SK-MEL-5 (cell line): Measurements from ENCODE around the gene SND1. TPM values are rescaled to one million over a fixed set of nuclear protein-coding genes. Genes with fewer than 3 reads are reported as not detected.
"Not testable (repeated sequence)": the region's sequence is repeated elsewhere in the genome, so short reads cannot be mapped to it uniquely, and the experiment has no call there.

ENCODE experiments used
- DNase-seq: peaks from one replicate; pipeline ENCODE4 v3.0.0-alpha.2; 2016; ENCODE audit warnings: low read depth, low spot score
- in situ Hi-C: cut with HindIII; loops from 2 replicates; pipeline ENCODE4 v1.10.0; 2016; ENCODE audit warnings: low sequenced_read_pairs, high pct_unique_total_duplicates, low pct_unique_long_range_greater_than_20kb
- total RNA-seq: library from RNA; depleted of rRNA; stranded (reverse); fragments of >200 nt; shearing (Covaris generic); gene quantifications from 2 replicates; pipeline ENCODE4 v1.2.3, GENCODE V29; 2014

The SND1 gene
- total RNA-seq, 1 experiment from 2014 or later = 263 TPM

DNA sequence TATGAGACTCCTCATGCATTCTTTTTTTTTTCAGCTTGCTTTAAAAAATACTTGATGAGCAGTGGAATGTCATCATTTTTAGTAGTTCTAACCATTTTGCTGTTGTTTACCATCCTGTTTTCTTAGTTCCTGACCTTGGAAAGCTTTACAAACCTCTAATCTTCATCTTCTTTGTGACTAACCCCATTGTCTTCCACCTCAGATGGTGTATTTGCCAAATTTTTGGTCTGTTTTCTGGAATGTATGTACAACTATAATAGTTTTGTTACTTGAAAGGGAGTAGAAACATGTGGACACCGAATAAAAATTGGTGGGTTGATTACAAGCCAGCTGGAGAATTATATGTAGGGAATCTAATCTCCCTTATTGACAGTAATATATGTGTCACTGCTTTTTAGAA lies 172.7 kb downstream of the SND1 start:
- no peak for DNase-seq
- in situ Hi-C loops = no loop called here

DNA sequence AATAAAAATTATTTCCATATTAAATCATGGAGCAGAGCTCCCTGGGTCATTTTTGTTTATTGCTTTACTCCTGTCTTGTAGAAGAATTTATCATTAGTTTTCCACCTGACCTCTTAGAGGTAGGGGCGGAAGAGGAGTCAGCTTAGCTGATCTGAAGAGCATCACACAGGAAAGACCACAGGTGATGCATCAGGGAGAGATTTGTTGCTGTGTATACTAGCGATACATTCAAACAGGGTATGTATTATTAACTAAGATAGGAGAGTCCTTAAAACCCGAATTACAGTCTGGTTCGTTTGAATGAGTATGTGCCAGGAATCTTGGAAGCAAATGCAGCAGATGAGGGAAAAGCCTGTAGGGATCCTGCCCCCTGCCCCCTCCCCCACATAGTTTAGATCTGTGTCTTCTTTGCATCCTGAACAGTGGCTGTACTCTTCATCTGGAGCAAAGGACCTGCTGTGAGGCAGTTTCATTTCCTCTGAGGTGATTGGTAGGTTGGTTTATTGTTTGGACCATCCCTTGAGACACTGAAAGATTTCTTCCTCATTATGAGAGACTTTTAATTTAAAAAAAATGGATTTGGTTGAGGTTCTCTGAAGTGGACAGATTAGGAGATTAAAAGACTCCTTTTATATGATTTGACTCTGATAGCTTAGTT lies 177.0 kb downstream of the SND1 start:
- no peak for DNase-seq
- in situ Hi-C loops = no loop called here

DNA sequence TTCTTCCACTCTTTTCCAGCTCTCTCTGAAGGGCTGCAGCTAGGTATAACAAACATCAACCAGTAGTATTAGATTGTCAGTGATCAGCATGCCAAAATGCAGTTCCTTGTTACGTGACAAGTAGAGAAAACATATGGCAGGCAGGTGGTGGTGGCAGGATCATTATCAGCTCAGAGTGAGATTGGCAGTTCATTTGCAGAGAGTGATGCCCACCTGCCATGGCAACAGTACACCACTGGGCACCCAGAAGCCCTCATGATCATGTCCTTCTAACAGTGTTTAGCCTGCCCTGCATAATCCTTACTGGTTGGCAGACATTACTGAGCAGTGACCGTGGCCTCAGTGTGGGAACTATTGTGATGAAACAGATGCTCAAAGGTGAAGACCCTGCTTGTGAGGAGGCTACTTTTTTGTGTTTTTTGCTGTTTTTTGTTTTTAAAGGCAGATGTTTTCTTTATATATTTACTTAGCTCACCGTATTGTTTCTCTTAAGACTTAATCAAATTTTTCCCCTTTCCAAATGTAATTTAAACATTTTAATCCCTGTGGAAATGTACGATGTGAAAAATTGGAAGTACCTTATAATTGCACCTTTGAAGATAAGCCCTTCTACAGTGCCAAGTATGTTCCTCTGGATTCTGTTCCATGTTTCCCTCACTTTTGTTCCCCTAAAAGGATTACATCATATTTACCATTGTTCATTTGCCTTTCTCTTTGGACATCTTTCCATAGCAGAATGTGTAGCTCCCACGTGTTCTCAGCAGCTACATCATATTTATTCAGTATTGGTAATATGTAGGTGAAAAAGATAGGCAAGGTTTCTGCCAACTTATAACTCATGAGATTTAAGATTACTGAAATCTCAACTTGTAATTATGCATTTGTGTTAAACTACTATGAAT lies 179.6 kb downstream of the SND1 start:
- no peak for DNase-seq

DNA sequence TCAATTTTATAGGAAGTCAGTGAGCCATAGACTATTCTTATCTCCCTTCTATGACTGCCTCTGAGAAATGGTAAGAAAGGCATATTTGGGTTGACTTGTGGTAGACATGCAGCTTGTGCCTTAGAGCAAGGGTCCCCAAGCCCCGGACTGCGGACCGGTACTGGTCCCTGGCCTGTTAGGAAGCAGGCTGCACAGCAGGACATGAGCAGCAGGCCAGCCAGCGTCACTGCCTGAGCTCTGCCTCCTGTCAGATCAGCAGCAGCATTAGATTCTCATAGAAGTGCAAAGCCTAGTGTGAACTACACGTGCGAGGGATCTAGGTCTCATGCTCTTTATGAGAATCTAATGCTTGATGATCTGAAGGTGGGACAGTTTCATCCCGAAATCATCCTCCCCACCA lies 180.6 kb downstream of the SND1 start:
- DNase-seq = no peak
- in situ Hi-C loops = no loop called here

More for the DNA sequence above, 179.6 kb downstream of the SND1 start:
- in situ Hi-C loops = no loop called here

DNA sequence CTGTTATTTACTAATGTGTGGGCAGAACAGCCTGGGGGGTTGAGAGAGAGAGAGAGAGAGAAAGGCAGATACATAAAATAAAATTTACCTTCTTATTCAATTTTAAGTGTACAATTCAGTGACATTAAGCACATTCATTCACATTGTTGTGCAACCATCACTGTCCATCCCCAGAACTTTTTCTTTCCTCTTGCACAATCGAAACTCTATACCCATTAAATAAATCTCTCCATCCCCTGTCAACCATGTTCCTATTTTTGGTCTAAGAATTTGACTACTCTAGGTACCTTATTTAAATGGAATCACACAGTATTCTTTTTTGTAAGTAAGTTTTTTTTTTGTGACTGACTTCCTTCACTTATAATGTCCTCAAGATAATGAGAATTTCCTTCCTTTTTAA lies 181.6 kb downstream of the SND1 start:
- in situ Hi-C loops = no loop called here
- no peak for DNase-seq

DNA sequence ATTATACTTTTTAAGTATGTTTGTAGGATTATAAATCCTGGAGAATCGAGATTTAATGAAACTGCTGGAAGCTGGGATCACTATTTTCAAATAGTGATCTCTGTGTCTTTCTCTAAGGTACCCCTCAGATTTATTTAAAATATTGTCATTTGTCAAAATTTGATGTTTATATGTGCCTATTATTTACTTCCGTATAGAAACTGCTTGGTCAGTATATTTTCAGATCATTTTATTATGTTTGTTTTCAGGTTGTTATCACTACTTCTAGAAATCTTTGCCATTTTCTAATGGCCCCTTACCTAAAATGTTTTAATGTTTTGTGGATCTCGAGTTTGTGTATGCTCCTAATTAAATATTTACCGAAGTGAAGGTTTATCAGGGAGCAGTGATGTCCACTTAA lies 183.7 kb downstream of the SND1 start:
- DNase-seq = no peak
- in situ Hi-C loops = no loop called here

DNA sequence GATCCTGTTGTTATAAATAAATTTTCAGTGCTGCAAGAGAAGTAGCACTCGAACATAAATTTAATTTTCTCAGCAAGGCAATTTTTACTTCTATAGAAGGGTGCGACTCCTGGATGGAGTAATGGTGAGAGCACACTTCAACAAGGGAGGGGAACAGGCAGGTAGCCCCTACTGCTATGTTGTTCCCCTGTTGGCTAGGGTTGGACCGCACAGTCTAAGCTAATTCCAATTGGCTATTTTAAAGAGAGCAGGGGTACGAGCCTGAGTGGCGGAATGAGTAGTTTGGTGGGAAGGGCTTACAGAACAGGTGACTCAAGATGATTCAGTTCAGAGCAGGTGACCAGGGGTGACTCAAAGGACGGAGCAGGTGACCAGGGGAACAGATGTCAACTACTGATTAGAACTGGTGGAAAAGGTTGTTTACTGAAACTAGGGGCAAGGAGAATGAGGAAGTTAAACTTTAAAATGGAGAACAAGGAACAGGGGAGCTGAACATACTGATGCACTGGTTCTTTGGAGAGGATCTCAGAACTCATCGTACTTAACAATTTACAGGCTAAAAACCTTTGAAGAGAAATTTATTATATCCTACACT lies 185.9 kb downstream of the SND1 start:
- in situ Hi-C loops, DNase-seq: not testable (repeated sequence)

DNA sequence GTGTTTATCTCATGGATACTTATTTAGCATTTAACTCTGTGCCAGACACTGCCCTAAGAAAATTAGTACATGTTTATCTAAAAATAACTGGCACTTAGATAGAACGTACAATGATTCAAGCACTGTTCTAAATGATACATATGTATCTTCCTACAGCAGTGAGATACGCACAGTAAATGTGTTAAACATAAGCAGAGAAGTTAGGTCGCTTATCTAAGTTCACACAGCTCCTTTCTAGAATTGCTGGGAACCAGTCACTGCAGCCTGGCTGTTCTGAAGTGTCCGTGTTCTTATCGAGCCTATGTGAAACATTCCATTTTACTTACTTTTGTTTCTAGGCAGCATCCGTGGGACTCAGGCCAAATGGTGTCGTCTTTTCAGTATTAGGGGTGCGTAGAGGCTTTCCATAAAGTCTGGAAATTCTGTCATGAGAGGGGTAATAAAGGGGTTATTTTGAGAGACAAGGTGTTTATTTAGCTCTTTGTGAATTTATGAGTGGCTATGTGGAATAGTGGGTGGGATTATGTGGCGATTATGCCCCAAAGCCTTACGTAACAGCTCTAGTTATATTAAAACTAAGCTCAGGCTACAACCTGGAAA lies 186.9 kb downstream of the SND1 start:
- in situ Hi-C loops = no loop called here

DNA sequence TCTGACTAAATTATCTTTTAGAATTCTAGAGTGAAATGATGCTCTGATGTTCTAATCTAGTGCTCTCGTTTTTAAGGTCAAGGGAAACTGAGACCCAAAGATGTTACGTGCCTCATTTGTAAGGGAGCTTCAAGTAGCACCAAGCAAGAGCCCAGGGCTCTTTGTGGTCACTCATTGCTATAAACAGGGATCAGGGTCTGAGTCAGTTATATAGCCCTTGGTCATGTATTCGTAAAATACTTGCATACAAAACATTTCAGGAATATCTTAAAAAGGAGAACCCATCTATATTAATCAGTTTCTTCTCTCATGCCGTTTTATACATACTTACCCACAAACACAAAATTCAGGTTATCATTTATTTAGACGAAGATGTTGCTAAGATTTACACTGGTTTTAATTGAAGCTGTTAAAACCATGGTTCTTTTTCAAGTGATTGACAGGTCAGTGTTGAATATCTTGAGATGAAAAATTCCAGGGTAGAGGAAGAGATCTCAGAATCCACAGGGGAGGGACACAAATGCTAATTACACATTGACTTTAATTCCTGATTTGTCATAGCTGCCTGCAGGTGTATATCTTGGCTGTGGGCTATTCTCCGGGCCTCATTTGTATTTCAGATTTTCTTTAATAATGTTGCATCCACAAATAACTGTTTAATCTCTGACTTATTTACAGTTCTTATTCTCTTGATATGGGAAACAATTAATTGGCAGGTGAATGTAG lies 188.4 kb downstream of the SND1 start:
- DNase-seq = no peak
- in situ Hi-C loops = no loop called here

More for the DNA sequence above, 186.9 kb downstream of the SND1 start:
- no peak for DNase-seq

DNA sequence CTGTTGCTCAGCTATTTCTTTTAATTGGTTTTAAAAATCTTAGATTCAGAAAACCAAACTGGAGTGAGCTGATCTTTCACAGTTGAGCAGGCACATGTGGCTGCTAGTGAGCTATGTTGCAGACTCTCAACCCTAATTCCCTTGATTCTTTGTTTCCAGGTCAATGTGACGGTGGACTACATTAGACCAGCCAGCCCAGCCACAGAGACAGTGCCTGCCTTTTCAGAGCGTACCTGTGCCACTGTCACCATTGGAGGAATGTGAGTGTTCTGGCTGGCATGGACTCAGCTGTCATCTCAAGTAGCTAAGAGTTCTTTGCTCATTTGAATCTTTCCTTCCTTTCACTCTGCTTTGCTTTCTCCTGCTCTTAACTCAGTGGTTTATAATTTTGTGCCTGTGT lies 192.2 kb downstream of the SND1 start:
- in situ Hi-C loops = no loop called here
- DNase-seq = no peak

DNA sequence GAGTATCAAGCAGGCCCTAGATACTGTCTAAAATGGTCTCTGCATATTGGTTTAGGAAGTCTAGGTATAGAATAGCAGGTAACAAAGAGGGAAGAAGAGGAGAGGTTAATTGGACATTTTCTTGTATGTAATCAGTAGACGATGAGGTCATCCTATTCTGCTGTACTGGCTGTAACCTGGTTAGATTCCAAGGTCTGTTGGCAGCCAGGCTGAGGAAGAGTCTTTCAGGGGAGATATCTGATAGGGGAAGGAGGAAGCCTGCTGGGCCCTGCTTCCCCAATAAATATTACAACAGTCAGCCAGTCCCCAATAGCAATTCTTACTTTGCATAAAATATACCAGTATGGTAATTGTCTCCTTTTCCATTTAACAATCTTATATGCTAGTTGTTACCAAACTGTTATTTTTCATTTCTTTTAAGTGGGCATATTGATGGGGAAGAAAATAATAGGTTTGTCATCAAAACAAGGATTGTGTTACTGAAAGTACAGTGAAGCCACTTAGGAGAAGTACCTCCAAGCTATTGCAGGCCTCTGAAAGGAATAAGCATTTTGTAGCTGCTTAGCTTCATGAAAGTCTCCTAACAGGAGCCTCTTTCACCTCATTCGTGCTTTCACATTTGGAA lies 192.8 kb downstream of the SND1 start:
- DNase-seq = no peak

DNA sequence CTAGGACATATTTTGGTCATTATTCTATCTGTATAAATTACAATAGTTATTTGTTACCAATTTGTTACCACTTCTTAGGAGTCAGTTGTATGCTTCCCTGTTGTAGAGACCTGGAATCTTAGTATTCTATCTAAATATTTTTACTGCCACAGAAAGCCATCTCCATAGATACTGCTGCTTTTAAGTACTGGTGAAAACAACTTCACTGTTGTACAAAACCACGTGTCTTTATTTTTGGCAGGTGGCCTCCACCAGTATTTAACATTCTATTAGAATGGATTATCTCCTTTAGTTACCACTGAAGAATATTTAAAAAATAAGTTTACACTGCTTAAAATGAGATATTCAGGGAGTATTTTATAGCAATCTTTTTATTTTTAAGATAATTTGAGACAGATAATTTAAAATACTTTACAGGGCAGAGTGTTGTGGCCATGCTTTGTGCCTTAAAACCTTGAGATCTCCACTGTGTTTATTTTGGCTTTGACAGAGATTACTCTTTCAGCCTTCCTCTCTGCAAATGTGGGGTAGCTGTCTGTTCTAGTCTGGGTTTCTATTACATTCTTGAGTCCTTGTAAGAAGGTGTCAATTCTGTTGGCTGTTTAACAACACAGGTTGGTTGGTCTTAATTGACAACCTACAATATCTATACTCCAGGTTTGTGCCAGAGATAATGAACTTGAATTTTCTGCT lies 193.7 kb downstream of the SND1 start:
- no peak for DNase-seq
- in situ Hi-C loops = no loop called here

More for the DNA sequence above, 192.8 kb downstream of the SND1 start:
- in situ Hi-C loops = no loop called here

DNA sequence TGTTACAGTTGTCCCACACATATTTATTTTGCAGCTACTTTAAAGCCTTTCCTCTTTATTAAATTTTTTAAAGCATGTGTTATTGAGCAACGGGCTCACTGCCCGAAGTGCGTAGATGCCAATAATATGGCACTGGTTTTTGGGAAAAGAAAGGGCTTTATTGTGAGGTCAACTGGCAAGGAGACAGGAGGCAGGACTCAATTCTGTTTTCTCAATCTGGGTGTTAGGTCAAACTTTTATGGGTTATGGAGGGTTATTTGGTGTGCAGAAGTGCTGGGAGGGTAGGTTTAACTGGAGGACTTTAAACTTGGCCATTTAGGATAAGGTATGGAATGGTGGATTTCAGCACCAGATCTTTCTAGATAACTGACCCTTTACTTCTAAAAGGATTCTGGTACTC lies 195.6 kb downstream of the SND1 start:
- in situ Hi-C loops = no loop called here

DNA sequence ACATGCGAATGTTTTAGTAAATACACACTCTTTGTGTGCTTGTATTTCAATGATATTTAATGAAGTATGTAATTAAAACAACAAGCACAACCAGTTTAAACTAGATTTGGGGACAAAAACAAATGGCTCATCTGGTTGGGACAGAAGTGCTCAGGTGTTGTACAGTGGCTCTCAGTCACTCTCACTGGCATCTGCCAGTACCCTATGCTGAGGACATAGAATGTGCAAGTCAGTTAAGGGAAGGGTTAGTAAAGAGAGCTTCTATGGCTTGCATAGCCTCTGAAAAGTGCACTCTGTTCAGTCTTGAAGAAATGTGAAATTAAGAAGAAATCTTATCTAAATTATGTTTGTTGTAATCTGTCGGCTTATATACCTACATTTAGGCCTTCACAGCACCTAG lies 196.2 kb downstream of the SND1 start:
- in situ Hi-C loops = no loop called here
- DNase-seq = no peak

More for the DNA sequence above, 195.6 kb downstream of the SND1 start:
- peak; percentile 17 for DNase-seq

DNA sequence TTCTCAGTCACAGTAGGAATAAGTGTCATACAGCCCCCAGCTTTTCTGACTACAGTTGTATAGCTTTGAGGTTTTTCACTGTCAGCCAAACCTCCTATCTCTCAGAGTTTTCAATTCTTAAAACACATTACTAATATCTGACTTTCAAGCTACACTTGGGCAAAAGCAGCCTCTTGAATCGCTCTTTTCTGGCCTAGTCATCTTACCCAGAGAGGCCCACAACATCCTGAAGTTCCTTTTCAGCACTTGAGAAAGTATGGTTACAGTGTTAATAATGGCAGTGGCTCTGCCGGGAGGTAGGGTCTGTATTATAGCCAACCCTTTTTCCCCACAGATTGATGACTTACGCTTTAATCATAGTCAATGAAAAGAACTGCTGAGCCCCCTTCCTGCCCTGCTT lies 198.2 kb downstream of the SND1 start:
- no peak for DNase-seq
- in situ Hi-C loops = no loop called here

DNA sequence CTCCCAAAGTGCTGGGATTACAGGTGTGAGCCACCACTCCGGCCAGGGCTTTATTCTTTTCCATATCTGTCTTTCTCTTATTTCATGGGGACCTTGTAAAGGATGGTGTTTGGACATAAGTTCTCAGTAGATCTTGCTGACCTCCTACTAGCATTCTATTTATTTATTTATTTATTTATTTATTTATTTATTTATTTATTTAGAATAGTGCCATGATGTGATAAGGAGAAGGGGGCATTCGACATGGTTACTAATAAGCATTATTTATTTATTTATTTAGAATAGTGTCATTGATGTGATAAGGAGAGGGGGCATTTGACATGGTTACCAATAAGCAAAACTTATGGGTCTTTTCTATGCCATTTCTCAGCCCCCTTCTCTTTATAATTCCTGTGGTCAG lies 202.4 kb downstream of the SND1 start:
- no peak for DNase-seq
- in situ Hi-C loops = no loop called here

DNA sequence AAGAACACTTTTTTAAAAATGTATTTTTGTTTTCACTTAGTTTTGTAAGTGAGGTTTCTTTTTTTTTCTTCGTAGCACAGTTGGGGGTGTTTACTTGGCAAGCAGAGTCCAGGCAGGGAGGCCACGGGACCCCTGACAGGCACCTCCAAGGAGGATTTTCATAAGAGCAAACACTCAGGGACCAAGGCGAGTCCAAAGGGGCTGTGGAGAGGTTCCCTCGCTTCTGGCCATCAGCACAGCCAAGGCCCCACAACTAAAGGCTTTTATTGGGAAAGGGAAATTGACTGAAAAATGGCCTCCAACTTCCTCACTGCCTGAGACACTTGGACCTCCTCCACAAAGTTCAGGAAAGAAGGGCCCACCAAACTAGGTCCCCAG lies 205.5 kb downstream of the SND1 start:
- no peak for DNase-seq
- in situ Hi-C loops = no loop called here
